CD4-positive, alpha-beta T cell (primary cell): ENCODE results near the gene SURF2. TPM values are rescaled to one million over a fixed set of nuclear protein-coding genes. Genes with fewer than 3 reads are reported as not detected.

Experiments
- ATAC-seq: fragments of 200-7000 bp; cut with Tn5 transposase; one replicate; pipeline ENCODE4 v1.10.0; 2022; ENCODE audit warnings: mild to moderate bottlenecking; ENCODE audit not compliant: poor library complexity
- CTCF ChIA-PET: fragments of 350-600 bp; sonication (Branson Sonifier 250); formaldehyde crosslinking; loops from one replicate; lab custom pipeline; 2021; ENCODE audit warnings: antibody characterized with exemption, inconsistent platforms; lab: Charles Lee
- POLR2A ChIA-PET: fragments of 350-600 bp; sonication (Branson Sonifier 250); formaldehyde crosslinking; loops from one replicate; lab custom pipeline; 2021; ENCODE audit warnings: antibody characterized with exemption, inconsistent platforms; lab: Charles Lee
- DNase-seq, 14 experiments: peaks; one replicate each; pipeline ENCODE4 v3.0.0-alpha.2; 2013 to 2020; ENCODE audit warnings: mixed read lengths in 2 of 14
- H3K27ac ChIP-seq, 2 donors: one replicate each; pipeline versions ENCODE4 v1.5.1 to v1.7.0; 2013; ENCODE audit warnings: low read length in 2 of 2, low read depth in 1 of 2, mild to moderate bottlenecking in 1 of 2
- H3K27me3 ChIP-seq, 2 experiments: 1 replicate in 1 of 2; 2 replicates in 1 of 2; pipeline versions ENCODE4 v1.6.1 to v1.7.0; 2013; ENCODE audit warnings: low read length in 2 of 2, control low read depth in 1 of 2, mild to moderate bottlenecking in 1 of 2, moderate library complexity in 1 of 2; ENCODE audit not compliant: insufficient read depth in 2 of 2, control insufficient read depth in 1 of 2
- H3K36me3 ChIP-seq: one replicate; pipeline ENCODE4 v1.6.1; 2013; ENCODE audit warnings: low read length, control low read depth; ENCODE audit not compliant: insufficient read depth
- H3K4me1 ChIP-seq: one replicate; pipeline ENCODE4 v1.6.1; 2013; ENCODE audit warnings: low read length, control low read depth; ENCODE audit not compliant: insufficient read depth
- H3K4me3 ChIP-seq: one replicate; pipeline ENCODE4 v1.5.1; 2013; ENCODE audit warnings: mild to moderate bottlenecking, low read length, moderate library complexity
- H3K9me3 ChIP-seq, 2 experiments: 1 replicate in 1 of 2; 2 replicates in 1 of 2; pipeline versions ENCODE4 v1.6.1 to v1.7.0; 2013; ENCODE audit warnings: low read length in 2 of 2, mild to moderate bottlenecking in 2 of 2, control low read depth in 1 of 2, moderate library complexity in 1 of 2; ENCODE audit not compliant: control insufficient read depth in 1 of 2, insufficient read depth in 1 of 2
- H3K27ac Mint-ChIP-seq: one replicate; pipeline ENCODE4 v1.8.0; 2020; ENCODE audit warnings: mixed read lengths
- H3K27me3 Mint-ChIP-seq: one replicate; pipeline ENCODE4 v1.8.0; 2021; ENCODE audit warnings: mixed read lengths
- H3K36me3 Mint-ChIP-seq: one replicate; pipeline ENCODE4 v1.8.0; 2021; ENCODE audit warnings: low read depth, mixed read lengths
- H3K4me1 Mint-ChIP-seq: one replicate; pipeline ENCODE4 v1.8.0; 2021; ENCODE audit warnings: low read depth, mixed read lengths
- H3K4me3 Mint-ChIP-seq: one replicate; pipeline ENCODE4 v1.8.0; 2020; ENCODE audit warnings: mild to moderate bottlenecking, mixed read lengths
- H3K9me3 Mint-ChIP-seq: one replicate; pipeline ENCODE4 v1.8.0; 2020; ENCODE audit warnings: mixed read lengths
- CTCF ChIP-seq: fragments of 200-600 bp; IDR thresholded peaks from one replicate; pipeline ENCODE4 v1.8.0; 2022; ENCODE audit warnings: antibody characterized with exemption, mild to moderate bottlenecking
- intact Hi-C, 2 experiments: fragments of 100-400 bp; cut with DNase I in 1 of 2; cut with micrococcal nuclease in 1 of 2; formaldehyde crosslinking; loops; one replicate each; pipeline versions ENCODE4 v1.15.1 to v1.9.0; 2023 to 2025; cut with DNase I, micrococcal nuclease
- total RNA-seq, 174 experiments: library from RNA in 2 of 174; stranded (reverse) in 2 of 174; gene quantifications; one replicate each; pipeline ENCODE4 v1.2.3 and lab custom pipeline; 2021 to 2026

SURF2 gene
- total RNA-seq, 2 experiments from 2014 or later = 12.7 TPM

- DNase-seq (no peak), ATAC-seq (no peak)
- Mint-ChIP-seq H3K9me3 (no peaks in the 10 kb centered on the region), H3K4me3 (peak overlapping the region; percentile 96), H3K4me1 (peaks cover 39% of the 10 kb centered on the region), H3K36me3 (peaks cover 80% of the 10 kb centered on the region), H3K27ac (peak overlapping the region; percentile 85), H3K27me3 (no peaks in the 10 kb centered on the region)
- Histone ChIP-seq H3K27ac (no peak overlapping the region), H3K36me3 (peaks cover 66% of the 10 kb centered on the region), H3K4me3 (no peak overlapping the region), H3K4me1 (peaks cover 57% of the 10 kb centered on the region), H3K9me3 (no peaks in the 10 kb centered on the region), H3K27me3 (no peaks in the 10 kb centered on the region)
- TF ChIP-seq CTCF = no peak
- intact Hi-C loops = loop anchor here in 1 of 2 experiments (2.0 to 10.0 kb wide), 5 partner anchors 69 to 945 kb away; partner anchors contain the start of genes BRD3OS, GTF3C5, REXO4 and TTF1
- POLR2A ChIA-PET = interaction anchor here (1.0 to 2.8 kb wide), 5 partner anchors 9 to 215 kb away, joined by 3 to 31 read pairs (median 4); no protein-coding TSS in a partner anchor
- CTCF ChIA-PET = interaction anchor here (2.1 kb wide), 1 partner anchor 21 kb away, joined by 6 read pairs; no protein-coding TSS in a partner anchor
These were observed 6.3 kb upstream of the SURF2 start for GRCh38 chr9:133349965-133350616.

- intact Hi-C loops = loop anchor here in 1 of 2 experiments (5.0 to 10.0 kb wide), 2 partner anchors 136 to 673 kb away; partner anchors contain the start of gene BRD3OS
- peaks cover 54% of the 10 kb centered on the region for H3K4me1 ChIP-seq
- no peak overlapping the region for H3K27ac ChIP-seq
- no peaks in the 10 kb centered on the region for H3K9me3 Mint-ChIP-seq
- peak overlapping the region; percentile 42 for H3K27ac Mint-ChIP-seq
- no peak for TF ChIP-seq CTCF
- H3K4me3 ChIP-seq = no peak overlapping the region
- H3K9me3 ChIP-seq = no peaks in the 10 kb centered on the region
- no peak for DNase-seq
- no peak for ATAC-seq
- peak overlapping the region; percentile 48 for H3K4me3 Mint-ChIP-seq
- H3K36me3 Mint-ChIP-seq = peaks cover 73% of the 10 kb centered on the region
- no peaks in the 10 kb centered on the region for H3K27me3 Mint-ChIP-seq
- H3K36me3 ChIP-seq = peaks cover 58% of the 10 kb centered on the region
- peaks cover 32% of the 10 kb centered on the region for H3K4me1 Mint-ChIP-seq
- POLR2A ChIA-PET = interaction anchor here (1.1 to 2.0 kb wide), 3 partner anchors 12 to 216 kb away, joined by 3 to 6 read pairs (median 5); no protein-coding TSS in a partner anchor
- CTCF ChIA-PET = interaction anchor here (0.8 to 2.1 kb wide), 2 partner anchors 15 to 20 kb away, joined by 3 to 6 read pairs; no protein-coding TSS in a partner anchor
- H3K27me3 ChIP-seq = no peaks in the 10 kb centered on the region
These were observed 4.8 kb upstream of the SURF2 start for GRCh38 chr9:133351526-133351907.

- Mint-ChIP-seq H3K4me3 (peak overlapping the region; percentile 4), H3K27ac (peak overlapping the region; percentile 42), H3K4me1 (peaks cover 27% of the 10 kb centered on the region), H3K9me3 (no peaks in the 10 kb centered on the region), H3K27me3 (no peaks in the 10 kb centered on the region), H3K36me3 (peaks cover 68% of the 10 kb centered on the region)
- DNase-seq (peak in 3 of 14 experiments; percentile 38 to 59 (median 45)), ATAC-seq (no peak)
- Histone ChIP-seq H3K27ac (no peak overlapping the region), H3K4me3 (no peak overlapping the region), H3K27me3 (no peaks in the 10 kb centered on the region), H3K36me3 (peaks cover 58% of the 10 kb centered on the region), H3K9me3 (no peaks in the 10 kb centered on the region), H3K4me1 (peaks cover 53% of the 10 kb centered on the region)
- CTCF ChIA-PET = interaction anchor here (2.1 kb wide), 1 partner anchor 19 kb away, joined by 6 read pairs; no protein-coding TSS in a partner anchor
- intact Hi-C loops = loop anchor here in 1 of 2 experiments (5.0 to 10.0 kb wide), 2 partner anchors 135 to 673 kb away; partner anchors contain the start of gene BRD3OS
- TF ChIP-seq CTCF = peak; percentile 16
- POLR2A ChIA-PET = interaction anchor here (1.1 to 2.0 kb wide), 2 partner anchors 12 to 19 kb away, joined by 5 to 6 read pairs; no protein-coding TSS in a partner anchor
These were observed 4.3 kb upstream of the SURF2 start for GRCh38 chr9:133351908-133352634.
